Testis (tissue), 3 donors: Measurements from ENCODE around the gene HTR3D. TPM values are rescaled to one million over a fixed set of nuclear protein-coding genes. Genes with fewer than 3 reads are reported as not detected.

Experiments used
- polyA plus RNA-seq: library from polyadenylated mRNA; stranded (reverse); fragments of 350-450 nt; fragmentation: Illumina TruSeq; extraction: RNeasy Lipid Tissue Mini Kit (QIAGEN cat#74804); gene quantifications from one replicate; pipeline ENCODE4 v1.2.3, GENCODE V29; 2014; ENCODE audit warnings: low read depth, low replicate concordance; ENCODE audit not compliant: insufficient read depth
- small RNA-seq, 2 donors: library from RNA; depleted of rRNA; stranded (forward); fragments of <200 nt; gene quantifications; one replicate each; pipeline ENCODE3, GENCODE V24; 2016
- total RNA-seq, 2 donors: library from RNA; depleted of rRNA; stranded (reverse); fragments of >200 nt; gene quantifications; one replicate each; pipeline ENCODE4 v1.2.3, GENCODE V29; 2016

HTR3D gene
- total and polyA plus RNA-seq, 3 donors from 2014 or later: not detected

Small RNA genes lying within 50 kb of the gene (small RNA-seq; reads per million reads assigned to genes)
- 0 reads per million in 2 donors for gene RF00019

Other genes with a start within 250 kb of the HTR3D start
- 1 to 10 TPM; 4.8 to 8.3 TPM for gene MAP6D1, start 206.2 kb upstream of the HTR3D start, total RNA-seq
- 0.80 TPM for gene MAP6D1, start 206.2 kb upstream of the HTR3D start, polyA plus RNA-seq
- gene PARL, start 146.9 kb upstream of the HTR3D start, total RNA-seq: 10 to 100 TPM; 57.6 to 64.2 TPM
- 55.5 TPM for gene PARL, start 146.9 kb upstream of the HTR3D start, polyA plus RNA-seq
- gene ABCC5, start 13.9 kb upstream of the HTR3D start, total RNA-seq: 10 to 100 TPM; 61.5 to 77.9 TPM
- gene ABCC5, start 13.9 kb upstream of the HTR3D start, polyA plus RNA-seq: 35.2 TPM
- under 1 TPM in 1 of 2 donors, not detected in 1; 0.31 TPM for gene HTR3C, start 21.3 kb downstream of the HTR3D start, total RNA-seq
- not detected for gene HTR3C, start 21.3 kb downstream of the HTR3D start, polyA plus RNA-seq
- under 1 TPM; 0.31 to 0.63 TPM for gene HTR3E, start 65.3 kb downstream of the HTR3D start, total RNA-seq
- gene HTR3E, start 65.3 kb downstream of the HTR3D start, polyA plus RNA-seq: not detected
- gene EIF2B5, start 103.6 kb downstream of the HTR3D start, total RNA-seq: 10 to 100 TPM; 37.2 to 48.1 TPM
- 36.7 TPM for gene EIF2B5, start 103.6 kb downstream of the HTR3D start, polyA plus RNA-seq
- 10 to 100 TPM; 80.5 to 86.8 TPM for gene DVL3, start 123.6 kb downstream of the HTR3D start, total RNA-seq
- 53.7 TPM for gene DVL3, start 123.6 kb downstream of the HTR3D start, polyA plus RNA-seq
- 100 to 1,000 TPM; 238 to 334 TPM for gene AP2M1, start 143.1 kb downstream of the HTR3D start, total RNA-seq
- 346 TPM for gene AP2M1, start 143.1 kb downstream of the HTR3D start, polyA plus RNA-seq
- 100 to 1,000 TPM; 111 to 115 TPM for gene ABCF3, start 154.5 kb downstream of the HTR3D start, total RNA-seq
- gene ABCF3, start 154.5 kb downstream of the HTR3D start, polyA plus RNA-seq: 69.3 TPM
- 10 to 100 TPM; 13.8 to 17.6 TPM for gene VWA5B2, start 197.8 kb downstream of the HTR3D start, total RNA-seq
- 2.5 TPM for gene VWA5B2, start 197.8 kb downstream of the HTR3D start, polyA plus RNA-seq
- 10 to 100 TPM; 79.4 to 91.7 TPM for gene ALG3, start 217.2 kb downstream of the HTR3D start, total RNA-seq
- 58.7 TPM for gene ALG3, start 217.2 kb downstream of the HTR3D start, polyA plus RNA-seq
- 10 to 100 TPM; 10.2 to 15.0 TPM for gene EEF1AKMT4, start 217.9 kb downstream of the HTR3D start, total RNA-seq
- 16.9 TPM for gene EEF1AKMT4, start 217.9 kb downstream of the HTR3D start, polyA plus RNA-seq
- gene CAMK2N2, start 229.8 kb downstream of the HTR3D start, total RNA-seq: under 1 TPM in 1 of 2 donors, not detected in 1; 0.24 TPM
- gene CAMK2N2, start 229.8 kb downstream of the HTR3D start, polyA plus RNA-seq: 0.40 TPM
- 1 to 10 TPM; 1.4 TPM for gene ECE2, start 244.3 kb downstream of the HTR3D start, total RNA-seq
- 1.1 TPM for gene ECE2, start 244.3 kb downstream of the HTR3D start, polyA plus RNA-seq